K562 (cell line): ENCODE data around the gene ARSI. TPM values are rescaled to one million over a fixed set of nuclear protein-coding genes. Genes with fewer than 3 reads are reported as not detected.

Experiments
- BRCA1 ChIP-seq, 2 experiments: fragments of 450-650 bp in 1 of 2; sonication (generic) in 1 of 2; formaldehyde crosslinking in 1 of 2; IDR thresholded peaks; 2 replicates each; pipeline versions ENCODE4 v1.5.0 to v1.6.1; 2017 to 2020; ENCODE audit warnings: mild to moderate bottlenecking in 1 of 2, missing genetic modification reagents in 1 of 2
- FOXK1 ChIP-seq: sonication (generic); formaldehyde crosslinking; IDR thresholded peaks from 2 replicates; pipeline ENCODE4 v1.8.0; 2022; ENCODE audit warnings: missing genetic modification reagents, mild to moderate bottlenecking, borderline replicate concordance
- HMG20B ChIP-seq: fragments of 250-450 bp; sonication (Bioruptor Pico); IDR thresholded peaks from 2 replicates; pipeline ENCODE4 v1.5.0; 2021; ENCODE audit warnings: mild to moderate bottlenecking
- KAT8 ChIP-seq: fragments of 450-650 bp; IDR thresholded peaks from 2 replicates; pipeline ENCODE4 v1.6.1; 2016; ENCODE audit warnings: low read depth, mild to moderate bottlenecking
- NCOR1 ChIP-seq: fragments of 450-650 bp; IDR thresholded peaks from 2 replicates; pipeline ENCODE4 v1.6.1; 2016; ENCODE audit warnings: mild to moderate bottlenecking, moderate library complexity
- PHF20 ChIP-seq: fragments of 450-650 bp; IDR thresholded peaks from 2 replicates; pipeline ENCODE4 v1.6.1; 2018; ENCODE audit not compliant: partially characterized antibody
- PML ChIP-seq: IDR thresholded peaks from 2 replicates; pipeline ENCODE4 v1.6.1; 2012; ENCODE audit warnings: low read length, inconsistent platforms
- SMARCA5 ChIP-seq: fragments of 450-650 bp; IDR thresholded peaks from 2 replicates; pipeline ENCODE4 v1.6.1; 2016
- STAT5A ChIP-seq: IDR thresholded peaks from 2 replicates; pipeline ENCODE4 v1.6.1; 2012; ENCODE audit warnings: low read length, inconsistent platforms, borderline replicate concordance
- ZFP91 ChIP-seq: sonication (generic); formaldehyde crosslinking; IDR thresholded peaks from 2 replicates; pipeline ENCODE4 v1.8.0; 2022; ENCODE audit warnings: mild to moderate bottlenecking, missing genetic modification reagents
- ZNF785 ChIP-seq: fragments of 250-450 bp; sonication (Bioruptor Pico); IDR thresholded peaks from 2 replicates; pipeline ENCODE4 v1.4.0; 2020; ENCODE audit warnings: mild to moderate bottlenecking
- polyA plus RNA-seq, 8 experiments: library from polyadenylated mRNA; depleted of rRNA in 4 of 8; stranded (reverse) in 5 of 8; unstranded in 3 of 8; fragments of >200 nt; fragmentation: Nextera tagmentation in 2 of 8; fragmentation: Illumina TruSeq in 1 of 8; extraction: Ambion mirVana in 2 of 8; extraction: Trizol in 1 of 8; gene quantifications; 2 replicates each; pipeline versions ENCODE4 v1.2.1 to v1.2.3, GENCODE V29; 2011 to 2014; ENCODE audit warnings: inconsistent platforms in 1 of 8, missing spikeins in 1 of 8
- total RNA-seq, 7 experiments: library from RNA; depleted of rRNA in 6 of 7; stranded (reverse); fragments of >200 nt in 6 of 7; fragmentation: Illumina TruSeq in 2 of 7; extraction: Trizol in 2 of 7; gene quantifications; 2 replicates each; pipeline versions ENCODE4 v1.2.1 to v1.2.3, GENCODE V29; 2011 to 2021; ENCODE audit warnings: low replicate concordance in 1 of 7
- TF ChIP-seq, protein P1 (sequence below): sonication (generic); formaldehyde crosslinking; IDR thresholded peaks from 2 replicates; pipeline ENCODE4 v1.8.1; 2022; ENCODE audit warnings: missing genetic modification reagents
- TF ChIP-seq, protein P2 (sequence below), 2 experiments: fragments of 450-650 bp in 1 of 2; sonication (generic) in 1 of 2; formaldehyde crosslinking in 1 of 2; IDR thresholded peaks in 1 of 2; conservative IDR thresholded peaks in 1 of 2; 2 replicates each; pipeline versions ENCODE4 v1.6.1 to v1.8.1; 2016 to 2023; ENCODE audit warnings: mild to moderate bottlenecking in 2 of 2, moderate library complexity in 2 of 2, inconsistent platforms in 1 of 2, missing genetic modification reagents in 1 of 2
- TF ChIP-seq, protein P3 (sequence below), 2 experiments: fragments of 450-650 bp; IDR thresholded peaks; 2 replicates each; pipeline ENCODE4 v1.6.1; 2016; ENCODE audit warnings: mild to moderate bottlenecking in 2 of 2, borderline replicate concordance in 1 of 2, low read depth in 1 of 2, moderate library complexity in 1 of 2

Gene ARSI
- total and polyA plus RNA-seq, 9 of the 15 experiments (the other 6 are each of a cell fraction or from before 2014, with no cell fraction given): 0.04 to 0.07 TPM; not detected in 7

DNA sequence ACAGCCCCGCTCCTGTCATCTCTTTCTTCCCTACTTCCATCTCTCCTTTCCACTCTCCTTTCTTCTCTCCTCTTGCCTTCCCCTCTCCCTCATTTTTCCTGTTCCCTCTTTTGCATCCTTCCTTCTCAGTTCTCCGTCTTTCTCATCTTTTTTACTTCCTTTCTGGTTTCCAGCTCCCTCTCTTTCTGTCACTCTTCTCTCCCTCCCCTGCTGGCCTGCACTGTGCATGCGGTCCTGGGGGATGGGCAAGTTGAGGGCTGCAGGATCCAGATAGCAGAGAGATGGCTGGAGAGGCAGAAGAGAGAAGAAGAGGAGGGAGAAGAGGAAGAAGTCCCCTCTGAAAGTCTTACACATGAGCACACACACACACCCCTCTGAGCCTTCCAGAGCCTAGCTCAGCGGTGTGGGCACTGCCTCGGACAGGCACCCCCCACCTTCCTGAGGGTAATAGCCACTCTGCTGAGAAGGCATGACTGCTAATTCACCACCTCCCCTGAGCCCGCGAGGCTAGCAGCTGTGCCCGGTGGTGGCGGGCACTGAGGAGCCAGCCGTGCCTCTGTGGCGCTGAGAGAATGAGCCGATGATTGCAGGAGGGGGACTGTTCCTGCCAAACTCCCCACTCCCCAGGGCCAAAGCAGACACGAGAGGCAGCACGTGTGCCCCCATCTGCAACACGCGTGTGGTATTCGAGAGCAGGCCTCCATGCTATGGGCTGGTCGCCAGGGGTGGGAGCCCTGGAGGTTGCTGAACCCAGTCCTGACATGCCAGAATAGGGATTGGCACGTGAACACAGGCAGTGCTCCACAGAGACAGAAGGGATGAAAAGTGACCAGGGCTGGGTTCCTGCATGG lies 9.4 kb downstream of the ARSI start (continued):
- TF ChIP-seq HMG20B (CRISPR knock-in tag) (no peak), SMARCA5 (0 out of 2 replicates have a peak, but pooled peaks have one; percentile 27), NCOR1 (peak; percentile 77), KAT8 (no peak), ZNF785 (CRISPR knock-in tag) (no peak), PHF20 (peak; percentile 38), FOXK1 (CRISPR knock-in tag) (no peak), STAT5A (peak; percentile 38; the same call in 1 of the 2 replicates), BRCA1 (IDR thresholded peaks at IDR 0.05) (no peak), BRCA1 (CRISPR knock-in tag; IDR thresholded peaks at IDR 0.05) (no peak), PML (peak; percentile 41; the same call in 1 of the 2 replicates), ZFP91 (CRISPR knock-in tag) (no peak)
- TF ChIP-seq, protein P1, sequence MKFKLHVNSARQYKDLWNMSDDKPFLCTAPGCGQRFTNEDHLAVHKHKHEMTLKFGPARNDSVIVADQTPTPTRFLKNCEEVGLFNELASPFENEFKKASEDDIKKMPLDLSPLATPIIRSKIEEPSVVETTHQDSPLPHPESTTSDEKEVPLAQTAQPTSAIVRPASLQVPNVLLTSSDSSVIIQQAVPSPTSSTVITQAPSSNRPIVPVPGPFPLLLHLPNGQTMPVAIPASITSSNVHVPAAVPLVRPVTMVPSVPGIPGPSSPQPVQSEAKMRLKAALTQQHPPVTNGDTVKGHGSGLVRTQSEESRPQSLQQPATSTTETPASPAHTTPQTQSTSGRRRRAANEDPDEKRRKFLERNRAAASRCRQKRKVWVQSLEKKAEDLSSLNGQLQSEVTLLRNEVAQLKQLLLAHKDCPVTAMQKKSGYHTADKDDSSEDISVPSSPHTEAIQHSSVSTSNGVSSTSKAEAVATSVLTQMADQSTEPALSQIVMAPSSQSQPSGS (CRISPR knock-in tag): no peak
- TF ChIP-seq, protein P2, sequence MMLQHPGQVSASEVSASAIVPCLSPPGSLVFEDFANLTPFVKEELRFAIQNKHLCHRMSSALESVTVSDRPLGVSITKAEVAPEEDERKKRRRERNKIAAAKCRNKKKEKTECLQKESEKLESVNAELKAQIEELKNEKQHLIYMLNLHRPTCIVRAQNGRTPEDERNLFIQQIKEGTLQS (IDR thresholded peaks at IDR 0.05): no peak
- TF ChIP-seq, protein P2 (CRISPR knock-in tag; conservative IDR thresholded peaks at IDR 0.05): no peak
- TF ChIP-seq, protein P3, sequence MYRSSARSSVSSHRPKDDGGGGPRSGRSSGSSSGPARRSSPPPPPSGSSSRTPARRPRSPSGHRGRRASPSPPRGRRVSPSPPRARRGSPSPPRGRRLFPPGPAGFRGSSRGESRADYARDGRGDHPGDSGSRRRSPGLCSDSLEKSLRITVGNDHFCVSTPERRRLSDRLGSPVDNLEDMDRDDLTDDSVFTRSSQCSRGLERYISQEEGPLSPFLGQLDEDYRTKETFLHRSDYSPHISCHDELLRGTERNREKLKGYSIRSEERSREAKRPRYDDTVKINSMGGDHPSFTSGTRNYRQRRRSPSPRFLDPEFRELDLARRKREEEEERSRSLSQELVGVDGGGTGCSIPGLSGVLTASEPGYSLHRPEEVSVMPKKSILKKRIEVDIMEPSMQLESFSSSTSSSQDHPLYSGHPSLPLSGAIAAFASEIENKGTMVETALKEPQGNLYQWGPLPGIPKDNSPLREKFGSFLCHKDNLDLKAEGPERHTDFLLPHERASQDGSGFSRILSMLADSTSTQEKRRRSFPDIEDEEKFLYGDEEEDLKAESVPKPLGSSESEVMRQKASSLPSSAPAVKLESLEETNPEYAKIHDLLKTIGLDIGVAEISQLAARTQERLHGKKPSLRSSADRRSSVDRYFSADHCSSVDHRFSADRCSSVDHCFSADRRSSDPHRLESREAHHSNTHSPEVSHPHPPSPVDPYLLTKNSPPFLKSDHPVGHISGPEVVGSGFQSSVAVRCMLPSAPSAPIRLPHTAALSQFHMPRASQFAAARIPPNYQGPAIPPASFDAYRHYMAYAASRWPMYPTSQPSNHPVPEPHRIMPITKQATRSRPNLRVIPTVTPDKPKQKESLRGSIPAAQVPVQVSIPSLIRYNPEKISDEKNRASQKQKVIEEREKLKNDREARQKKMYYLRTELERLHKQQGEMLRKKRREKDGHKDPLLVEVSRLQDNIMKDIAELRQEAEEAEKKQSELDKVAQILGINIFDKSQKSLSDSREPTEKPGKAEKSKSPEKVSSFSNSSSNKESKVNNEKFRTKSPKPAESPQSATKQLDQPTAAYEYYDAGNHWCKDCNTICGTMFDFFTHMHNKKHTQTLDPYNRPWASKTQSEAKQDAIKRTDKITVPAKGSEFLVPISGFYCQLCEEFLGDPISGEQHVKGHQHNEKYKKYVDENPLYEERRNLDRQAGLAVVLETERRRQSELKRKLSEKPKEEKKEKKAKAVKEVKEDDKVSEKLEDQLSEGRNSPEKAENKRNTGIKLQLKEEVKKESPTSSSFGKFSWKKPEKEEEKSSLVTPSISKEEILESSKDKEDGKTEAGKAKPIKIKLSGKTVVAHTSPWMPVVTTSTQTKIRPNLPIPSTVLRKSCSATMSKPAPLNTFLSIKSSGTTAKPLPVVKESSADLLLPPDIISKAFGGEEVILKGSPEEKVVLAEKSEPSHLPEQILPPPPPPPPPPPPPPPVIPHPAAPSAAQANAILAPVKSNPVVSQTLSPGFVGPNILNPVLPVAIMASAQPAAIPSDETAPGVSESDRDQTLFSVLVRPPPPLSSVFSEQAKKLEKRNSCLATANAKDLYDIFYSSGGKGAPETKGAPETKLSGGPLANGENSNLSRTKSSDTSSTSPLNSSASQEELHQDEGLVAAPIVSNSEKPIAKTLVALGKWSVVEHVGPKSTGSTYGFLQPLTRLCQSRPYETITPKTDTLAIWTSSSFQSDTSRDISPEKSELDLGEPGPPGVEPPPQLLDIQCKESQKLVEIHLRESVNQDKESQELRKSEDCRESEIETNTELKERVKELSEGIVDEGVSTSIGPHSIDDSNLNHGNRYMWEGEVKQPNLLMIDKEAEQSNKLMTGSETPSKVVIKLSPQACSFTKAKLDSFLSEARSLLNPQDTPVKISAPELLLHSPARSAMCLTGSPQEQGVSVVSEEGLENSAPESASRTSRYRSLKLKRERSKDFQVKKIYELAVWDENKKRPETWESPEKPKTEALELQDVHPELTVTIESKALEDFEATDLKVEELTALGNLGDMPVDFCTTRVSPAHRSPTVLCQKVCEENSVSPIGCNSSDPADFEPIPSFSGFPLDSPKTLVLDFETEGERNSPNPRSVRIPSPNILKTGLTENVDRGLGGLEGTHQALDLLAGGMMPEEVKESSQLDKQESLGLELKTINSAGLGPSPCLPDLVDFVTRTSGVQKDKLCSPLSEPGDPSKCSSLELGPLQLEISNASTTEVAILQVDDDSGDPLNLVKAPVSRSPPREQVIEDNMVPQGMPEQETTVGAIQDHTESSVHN (IDR thresholded peaks at IDR 0.05; ENCODE audit: borderline replicate concordance in 1 of 2, low read depth in 1 of 2): no peak
